CMK (cell line): ENCODE results near the gene CXCR5.

ENCODE experiments used
- DNase-seq: peaks from one replicate; pipeline ENCODE4 v3.0.0-alpha.2; 2010; ENCODE audit warnings: low read depth

Gene CXCR5

GRCh38 chr11:118877487-118878162, 6.1 kb upstream of the CXCR5 start:
- DNase-seq: no peak

GRCh38 chr11:118878163-118878563, 5.5 kb upstream of the CXCR5 start:
- DNase-seq: no peak

- DNase-seq: no peak
These were observed 2.5 kb upstream of the CXCR5 start for GRCh38 chr11:118881228-118881627.

- DNase-seq: no peak
These were observed 1.2 kb upstream of the CXCR5 start for GRCh38 chr11:118882491-118882890.

DNA sequence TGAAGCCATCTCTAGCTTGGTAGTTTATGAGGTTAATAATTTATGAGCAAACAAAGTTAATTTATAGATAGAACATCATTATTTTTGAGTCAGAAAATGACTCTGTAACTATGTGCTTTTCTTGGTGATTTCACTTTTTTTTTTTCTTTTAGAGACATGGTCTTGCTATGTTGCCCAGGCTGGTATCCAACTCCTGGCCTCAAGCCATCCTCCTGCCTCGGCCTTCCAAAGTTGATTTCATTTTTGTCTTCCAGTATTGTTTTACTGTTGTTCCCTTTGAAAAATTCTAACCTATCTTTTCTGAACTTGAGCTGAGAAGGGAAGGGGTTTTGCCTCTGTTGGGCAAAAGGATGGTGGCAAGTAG, 706 bp upstream of the CXCR5 start:
- no peak for DNase-seq

DNA sequence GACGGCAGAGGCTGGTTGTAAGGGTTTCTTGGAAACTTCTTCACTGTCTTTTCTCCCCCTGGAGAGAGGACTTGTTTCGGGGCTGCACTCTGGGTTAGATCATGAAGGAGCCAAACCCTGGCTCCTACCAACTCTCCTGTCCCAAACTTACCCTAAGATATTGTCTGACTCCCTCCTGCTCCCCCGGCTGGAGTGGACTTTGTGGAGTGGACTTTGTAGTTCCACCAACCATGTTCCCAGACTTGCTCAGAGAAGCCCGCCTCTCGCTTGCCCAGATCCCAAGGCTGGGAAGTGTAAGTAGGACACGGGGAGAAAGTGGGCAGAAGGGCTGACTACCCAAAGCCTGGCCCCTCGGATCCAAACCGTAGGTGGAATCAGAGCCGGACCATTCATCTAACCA, 1.2 kb downstream of the CXCR5 start:
- DNase-seq: no peak

GRCh38 chr11:118885319-118885718, 1.6 kb downstream of the CXCR5 start:
- DNase-seq: no peak

DNA sequence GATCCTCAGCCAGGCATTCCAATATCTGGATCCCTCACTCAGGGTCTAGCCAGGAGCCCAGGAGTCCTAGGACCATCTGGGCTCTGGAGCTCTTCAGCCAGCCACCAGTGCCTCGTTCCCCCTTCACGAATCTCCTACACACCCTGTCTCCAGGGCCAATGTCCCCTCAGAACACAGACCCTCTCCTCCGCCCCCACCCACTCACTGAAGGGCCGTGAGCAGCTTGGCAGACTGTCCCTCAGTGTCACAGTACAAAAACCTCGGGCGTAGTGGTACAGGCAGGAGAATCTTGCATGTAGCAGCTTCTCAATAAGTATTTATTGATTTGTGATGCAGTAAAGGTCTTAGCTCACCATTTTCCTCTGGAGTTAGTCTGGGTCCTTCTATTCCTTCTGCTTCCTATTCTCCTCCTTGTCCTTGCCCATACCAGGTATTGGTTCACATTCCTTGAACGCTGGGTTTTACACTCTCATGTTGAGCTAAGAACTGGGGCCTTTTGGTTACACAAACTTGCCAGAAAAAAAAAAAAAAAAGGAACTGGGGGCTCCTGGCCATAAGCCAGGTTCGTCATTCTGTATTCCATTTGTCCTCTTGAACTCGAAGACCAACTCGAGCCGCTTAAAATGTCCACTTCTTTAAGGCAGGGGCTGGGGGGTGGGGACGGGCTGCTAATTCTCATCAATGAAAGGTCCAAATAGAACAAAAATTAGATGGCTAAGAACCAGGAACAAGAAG, 2.3 kb downstream of the CXCR5 start:
- DNase-seq: no peak

DNA sequence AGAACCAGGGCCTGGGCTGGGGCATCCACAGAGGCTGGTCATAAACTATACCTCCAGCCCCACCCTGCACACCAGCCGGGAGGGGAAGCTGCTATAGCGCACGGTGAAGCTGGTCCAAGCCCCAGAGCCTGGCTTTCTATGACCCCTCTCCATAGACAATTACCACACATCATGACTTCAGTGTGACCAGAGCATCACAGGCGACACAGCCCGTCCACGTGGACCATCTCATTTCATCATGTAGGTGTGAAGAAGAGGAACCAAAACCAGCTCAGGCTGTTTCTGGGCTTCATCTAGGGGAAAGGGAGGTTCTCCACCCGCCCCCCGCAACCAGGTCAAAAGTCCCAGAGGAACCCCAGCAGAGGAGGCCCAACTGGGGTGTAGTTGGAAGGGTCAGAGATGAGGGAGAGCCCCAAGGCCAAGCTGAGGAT, 3.0 kb downstream of the CXCR5 start:
- DNase-seq: no peak

DNA sequence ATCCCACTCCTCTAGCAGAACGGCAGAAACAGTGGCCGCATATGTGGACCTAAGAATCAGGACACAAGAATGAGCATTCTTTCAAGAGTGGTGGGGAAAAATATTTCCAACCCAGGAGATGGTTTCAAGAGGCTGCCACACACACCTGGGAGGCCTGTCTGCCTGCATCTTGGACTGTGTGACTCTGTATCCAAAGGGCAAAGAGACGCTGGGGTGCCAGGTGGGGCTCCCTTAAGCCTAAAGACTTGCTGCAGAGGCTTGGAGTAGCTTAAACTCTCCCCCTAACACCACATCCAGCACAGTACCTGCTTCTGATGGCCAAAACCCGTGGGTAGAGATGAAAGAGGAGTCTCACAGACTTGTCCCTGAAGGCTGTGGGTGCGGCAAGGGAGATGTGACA, 3.5 kb downstream of the CXCR5 start:
- no peak for DNase-seq

- no peak for DNase-seq
These were observed 4.7 kb downstream of the CXCR5 start for GRCh38 chr11:118888398-118888797.

- DNase-seq: no peak
These were observed 6.1 kb downstream of the CXCR5 start for GRCh38 chr11:118889797-118890196.

DNA sequence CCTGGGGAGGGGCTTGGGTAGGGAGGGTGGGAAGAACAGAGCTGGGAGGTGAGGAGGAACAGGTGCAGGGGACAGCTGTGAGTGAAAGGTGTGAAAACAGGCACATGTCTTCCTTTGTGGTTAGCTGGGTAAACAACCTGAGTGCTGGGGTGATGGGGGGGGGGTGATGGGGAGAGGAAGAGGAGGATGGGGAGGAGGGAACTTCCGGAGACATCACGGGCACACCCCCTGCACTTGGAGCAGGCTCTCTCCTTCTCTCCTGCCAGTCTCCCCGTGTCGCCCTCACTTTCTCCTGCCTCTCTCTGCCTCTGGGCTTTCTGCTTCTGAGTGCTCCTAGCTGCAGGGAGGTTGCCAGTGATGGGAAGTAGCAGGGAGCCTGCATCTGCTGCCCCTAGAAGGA, 8.8 kb downstream of the CXCR5 start:
- DNase-seq: no peak

- no peak for DNase-seq
These were observed 9.3 kb downstream of the CXCR5 start for GRCh38 chr11:118892964-118893363.

GRCh38 chr11:118893662-118894061, 10.0 kb downstream of the CXCR5 start:
- no peak for DNase-seq

GRCh38 chr11:118894192-118894591, 10.5 kb downstream of the CXCR5 start:
- no peak for DNase-seq

DNA sequence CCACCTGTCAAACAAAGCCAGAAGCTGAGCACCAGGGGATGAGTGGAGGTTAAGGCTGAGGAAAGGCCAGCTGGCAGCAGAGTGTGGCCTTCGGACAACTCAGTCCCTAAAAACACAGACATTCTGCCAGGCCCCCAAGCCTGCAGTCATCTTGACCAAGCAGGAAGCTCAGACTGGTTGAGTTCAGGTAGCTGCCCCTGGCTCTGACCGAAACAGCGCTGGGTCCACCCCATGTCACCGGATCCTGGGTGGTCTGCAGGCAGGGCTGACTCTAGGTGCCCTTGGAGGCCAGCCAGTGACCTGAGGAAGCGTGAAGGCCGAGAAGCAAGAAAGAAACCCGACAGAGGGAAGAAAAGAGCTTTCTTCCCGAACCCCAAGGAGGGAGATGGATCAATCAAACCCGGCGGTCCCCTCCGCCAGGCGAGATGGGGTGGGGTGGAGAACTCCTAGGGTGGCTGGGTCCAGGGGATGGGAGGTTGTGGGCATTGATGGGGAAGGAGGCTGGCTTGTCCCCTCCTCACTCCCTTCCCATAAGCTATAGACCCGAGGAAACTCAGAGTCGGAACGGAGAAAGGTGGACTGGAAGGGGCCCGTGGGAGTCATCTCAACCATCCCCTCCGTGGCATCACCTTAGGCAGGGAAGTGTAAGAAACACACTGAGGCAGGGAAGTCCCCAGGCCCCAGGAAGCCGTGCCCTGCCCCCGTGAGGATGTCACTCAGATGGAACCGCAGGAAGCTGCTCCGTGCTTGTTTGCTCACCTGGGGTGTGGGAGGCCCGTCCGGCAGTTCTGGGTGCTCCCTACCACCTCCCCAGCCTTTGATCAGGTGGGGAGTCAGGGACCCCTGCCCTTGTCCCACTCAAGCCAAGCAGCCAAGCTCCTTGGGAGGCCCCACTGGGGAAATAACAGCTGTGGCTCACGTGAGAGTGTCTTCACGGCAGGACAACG, 11.7 kb downstream of the CXCR5 start:
- DNase-seq: no peak

- no peak for DNase-seq
These were observed 12.8 kb downstream of the CXCR5 start for GRCh38 chr11:118896472-118896913.

DNA sequence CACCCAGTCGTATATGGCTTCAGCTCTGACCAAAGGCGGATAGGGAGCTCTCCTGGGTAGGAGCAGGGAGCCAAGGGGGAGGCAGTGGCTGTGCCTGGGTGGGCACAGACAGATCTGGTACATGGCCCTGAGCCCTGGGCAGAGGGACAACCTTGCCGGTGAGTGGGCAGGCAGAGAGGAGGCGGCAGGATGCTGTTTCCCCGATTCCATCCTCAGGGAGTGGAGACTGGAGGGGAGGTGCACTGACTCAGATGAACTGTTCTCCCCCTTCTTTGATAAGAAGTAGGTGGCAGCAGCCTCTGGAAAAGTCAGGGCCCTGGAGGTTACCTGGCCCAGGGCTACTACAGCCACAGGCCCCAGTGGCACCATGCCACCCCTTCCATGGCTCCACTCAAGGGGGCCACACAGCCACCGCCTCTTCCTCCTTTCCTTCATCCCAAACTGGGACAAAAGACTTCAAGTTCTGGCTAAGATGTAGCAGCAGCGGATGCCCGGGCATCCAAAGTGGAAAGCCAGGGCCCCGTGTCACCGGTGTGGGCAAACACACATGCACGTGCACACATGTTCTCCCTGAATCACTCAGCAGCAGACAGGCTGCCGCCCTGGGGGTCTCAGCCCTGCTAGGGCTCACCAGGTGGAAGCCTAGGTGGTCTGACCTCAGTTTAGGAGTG, 13.4 kb downstream of the CXCR5 start:
- no peak for DNase-seq

DNA sequence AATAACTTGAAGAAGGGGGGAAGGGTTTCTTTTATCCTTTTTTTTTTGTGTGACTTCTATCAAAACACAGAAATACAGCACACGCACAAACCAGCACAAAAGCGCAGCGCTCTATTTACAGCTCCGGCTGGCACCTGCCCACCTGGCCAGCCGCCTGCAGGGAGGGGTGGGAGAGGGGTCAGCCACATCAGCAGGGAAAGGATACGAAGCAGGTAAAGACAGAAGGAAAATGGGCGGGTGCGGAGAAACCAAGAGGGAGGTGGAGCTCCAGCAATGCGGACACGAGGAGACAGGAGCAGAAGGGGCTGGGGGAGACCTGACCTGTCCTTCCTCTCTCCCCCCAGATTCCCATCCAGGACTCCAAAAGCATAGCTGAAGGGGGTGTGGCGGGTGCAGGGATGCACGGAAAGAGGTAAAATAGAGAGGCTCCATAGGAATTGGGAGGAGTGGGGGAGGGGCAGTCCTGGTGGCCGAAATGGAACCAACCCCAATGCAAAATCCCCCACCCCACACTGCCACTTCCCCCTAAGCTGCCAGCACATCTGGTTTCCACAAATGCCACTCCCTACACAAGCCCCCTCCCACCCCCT, 14.1 kb downstream of the CXCR5 start:
- no peak for DNase-seq

GRCh38 chr11:118898400-118899295, 15.0 kb downstream of the CXCR5 start:
- no peak for DNase-seq
